H1 (cell line): ENCODE results near the gene PBX3.

Source experiments
- CTCF ChIP-seq, 3 experiments: IDR thresholded peaks; 1 replicate in 2 of 3; 2 replicates in 1 of 3; pipeline versions ENCODE4 v1.5.1 to v1.6.1; 2011; ENCODE audit warnings: low read length in 3 of 3, mild to moderate bottlenecking in 3 of 3, inconsistent platforms in 2 of 3, low read depth in 1 of 3, moderate library complexity in 1 of 3; ENCODE audit not compliant: insufficient read depth in 1 of 3; ENCODE audit errors: control extremely low read depth in 1 of 3
- E2F6 ChIP-seq: IDR thresholded peaks from 2 replicates; pipeline ENCODE4 v1.6.1; 2012; ENCODE audit warnings: inconsistent platforms
- EGR1 ChIP-seq: IDR thresholded peaks from 2 replicates; pipeline ENCODE4 v1.6.1; 2011; ENCODE audit warnings: low read depth, low read length, borderline replicate concordance
- GABPA ChIP-seq: IDR thresholded peaks from 2 replicates; pipeline ENCODE4 v1.6.1; 2011; ENCODE audit warnings: mild to moderate bottlenecking, low read length, moderate library complexity, borderline replicate concordance; ENCODE audit not compliant: insufficient read depth
- MAX ChIP-seq: IDR thresholded peaks from 2 replicates; pipeline ENCODE4 v1.6.1; 2012; ENCODE audit warnings: inconsistent platforms
- POLR2AphosphoS5 ChIP-seq: IDR thresholded peaks from 2 replicates; pipeline ENCODE4 v1.6.1; 2011; ENCODE audit warnings: low read depth, low read length
- SRF ChIP-seq: IDR thresholded peaks from 2 replicates; pipeline ENCODE4 v1.6.1; 2011; ENCODE audit warnings: mild to moderate bottlenecking, low read depth, low read length, moderate library complexity

GRCh38 chr9:125990793-125991220, 243.6 kb downstream of the PBX3 start:
- TF ChIP-seq E2F6 (no peak), GABPA (no peak), POLR2AphosphoS5 (no peak), EGR1 (no peak), MAX (no peak), CTCF (IDR thresholded peaks at IDR 0.05; ENCODE audit: control extremely low read depth in 1 of 3, insufficient read depth in 1 of 3, low read depth in 1 of 3, low read length in 3 of 3) (no peak), SRF (no peak)
